Fibroblast of upper back skin (primary cell): ENCODE results near the gene APOL5.

Experiments
- DNase-seq: peaks from one replicate; pipeline ENCODE4 v3.0.0-alpha.2; 2013

APOL5 gene

DNA sequence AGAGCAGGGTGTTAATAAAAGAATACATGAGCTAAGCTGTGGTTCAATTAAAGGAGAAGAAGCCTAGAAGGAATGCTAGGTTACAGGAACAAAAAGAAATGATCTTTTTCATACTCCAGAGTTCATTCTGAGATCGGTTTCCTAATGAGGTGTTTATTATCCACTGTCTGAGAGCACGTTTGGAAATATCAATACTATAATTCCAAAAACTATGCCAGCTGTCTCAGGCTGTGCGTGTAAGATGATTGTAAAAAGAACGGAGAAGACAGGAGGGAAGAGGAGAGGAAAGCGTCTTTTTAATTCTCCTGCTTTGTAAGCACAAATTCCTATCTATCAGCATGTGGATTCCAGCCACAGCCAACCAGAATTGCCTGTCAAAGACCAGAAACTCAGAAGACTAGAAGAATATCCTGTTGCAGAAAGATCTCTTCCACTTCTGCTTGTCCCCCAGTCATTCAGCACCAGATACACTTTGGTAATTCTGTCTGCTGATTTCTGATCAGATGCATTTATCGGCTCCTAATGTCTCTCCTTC, 25.7 kb downstream of the APOL5 start:
- DNase-seq: peak; percentile 44

DNA sequence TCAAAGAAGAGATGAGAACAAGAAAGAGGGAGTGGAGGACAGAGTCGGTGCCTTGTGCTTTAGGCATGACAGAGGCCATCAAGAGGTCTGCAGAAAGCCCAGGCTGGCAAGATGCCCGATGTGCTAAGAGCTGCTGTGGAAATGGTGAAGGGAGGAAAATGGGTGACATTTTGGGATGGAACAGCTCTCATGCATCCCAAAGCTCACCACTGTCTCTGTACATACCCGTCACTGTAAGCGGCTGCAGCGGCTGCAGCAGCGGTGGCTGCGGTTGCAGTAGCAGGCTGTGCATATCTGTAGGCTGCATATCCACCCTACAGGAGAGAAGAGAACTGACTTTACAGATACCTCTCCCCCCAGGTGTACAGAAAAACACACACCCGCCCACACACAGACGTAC, 28.6 kb downstream of the APOL5 start:
- no peak for DNase-seq

DNA sequence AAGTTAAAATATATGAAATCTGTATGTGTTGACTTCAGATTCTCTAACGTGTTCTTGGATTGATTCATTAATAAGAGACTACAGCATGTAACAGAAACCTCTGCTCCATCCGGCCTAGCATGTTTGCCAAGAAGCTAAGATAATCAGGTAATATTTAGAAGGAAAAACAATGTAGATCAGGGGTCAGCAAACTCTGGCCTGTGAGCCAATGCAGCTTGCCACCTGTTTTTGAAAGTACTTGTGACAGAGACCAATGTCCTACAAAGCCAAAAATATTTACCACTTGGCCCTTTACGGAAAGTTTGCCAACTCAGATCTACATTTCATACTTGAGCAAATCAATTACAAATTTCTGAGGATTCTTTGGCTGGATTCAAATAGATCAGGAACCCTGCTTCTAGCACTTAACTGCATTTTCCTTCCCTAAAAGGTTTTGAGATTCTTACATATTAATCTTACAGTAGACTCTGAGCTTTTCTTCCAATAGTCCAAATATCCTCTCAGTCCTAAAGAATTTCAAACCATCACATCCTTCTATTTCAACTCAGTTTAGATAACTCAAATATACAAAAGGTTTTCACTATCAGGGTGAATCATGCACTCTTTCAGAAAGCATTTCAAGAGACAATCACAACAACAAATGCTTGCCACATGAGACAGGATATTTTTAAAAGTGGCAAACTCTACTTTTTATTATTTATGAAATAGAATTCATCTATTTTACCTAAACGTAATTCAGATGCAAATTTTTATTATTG, 29.5 kb downstream of the APOL5 start:
- DNase-seq: no peak

DNA sequence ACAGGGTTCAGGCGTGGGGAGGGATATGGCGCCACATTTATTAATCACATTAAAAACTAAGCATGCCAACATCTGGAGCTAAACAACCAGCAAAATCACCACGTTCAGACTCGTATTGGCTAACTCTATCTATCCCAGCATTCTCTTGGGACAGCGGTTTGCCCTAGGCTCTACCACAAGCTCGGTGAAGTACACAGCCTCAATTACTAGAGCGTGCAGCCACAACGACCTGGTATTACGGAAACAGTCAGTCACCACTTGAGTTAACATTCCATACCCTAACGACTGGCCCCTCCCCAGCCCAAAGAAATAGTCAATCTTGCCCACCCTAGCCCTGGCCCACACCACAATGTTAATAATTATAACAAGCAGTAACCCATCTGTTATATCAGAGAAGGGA, 32.1 kb downstream of the APOL5 start:
- DNase-seq: peak; percentile 38

DNA sequence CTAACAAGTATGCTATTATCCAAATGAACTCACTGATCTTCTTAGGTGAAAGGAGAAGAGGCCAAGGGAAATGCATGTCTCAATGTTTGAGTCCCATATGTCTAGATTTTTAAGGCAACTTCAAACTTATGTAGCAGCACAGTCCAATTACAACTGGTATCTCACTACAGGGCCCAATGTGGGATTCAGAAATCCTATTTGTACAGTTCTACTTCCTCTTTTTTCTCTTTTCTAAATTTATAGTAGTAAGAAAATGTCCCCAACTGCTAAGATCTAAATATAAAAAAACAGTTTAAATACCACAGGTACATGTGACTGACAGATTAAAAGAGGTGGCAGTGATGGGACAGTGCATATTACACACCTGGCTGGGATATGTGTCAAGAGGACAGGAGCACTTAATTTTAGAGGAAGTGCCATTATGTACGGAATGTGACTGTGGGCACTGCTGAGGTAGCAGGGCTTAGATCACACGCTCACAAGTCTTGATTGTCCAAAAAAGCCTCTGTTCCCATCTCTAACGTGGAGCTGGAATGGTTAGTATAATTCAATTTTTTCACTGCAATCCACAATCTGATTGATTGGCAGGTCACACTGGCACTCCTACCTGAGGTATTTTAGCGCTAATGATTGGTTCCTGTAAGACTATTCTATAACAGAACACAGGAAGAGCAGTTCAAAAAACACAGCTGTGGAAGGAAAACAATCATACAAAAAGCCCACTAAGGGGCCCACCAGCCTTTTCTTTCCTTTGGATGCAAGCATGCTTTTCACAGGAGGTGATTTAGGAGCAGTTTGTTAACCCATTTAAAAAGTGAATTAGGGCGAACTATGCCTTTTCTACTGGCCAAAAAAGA, 34.6 kb downstream of the APOL5 start:
- no peak for DNase-seq

DNA sequence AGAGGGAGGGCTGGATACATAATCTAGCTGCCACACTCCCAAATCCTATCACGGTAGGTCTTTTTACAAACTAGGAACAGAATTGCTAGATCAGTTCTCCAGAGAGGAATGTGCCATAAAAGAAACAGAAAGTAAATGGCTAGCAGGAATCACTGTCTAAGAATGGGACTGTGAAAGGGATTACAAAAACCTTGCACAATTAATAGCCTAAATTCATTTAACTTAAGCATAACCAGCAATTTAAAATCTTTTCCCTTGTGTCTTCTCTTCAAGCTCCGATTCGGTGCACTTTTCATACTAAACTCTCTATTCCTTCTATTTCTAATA, 35.2 kb downstream of the APOL5 start:
- DNase-seq: peak; percentile 12

DNA sequence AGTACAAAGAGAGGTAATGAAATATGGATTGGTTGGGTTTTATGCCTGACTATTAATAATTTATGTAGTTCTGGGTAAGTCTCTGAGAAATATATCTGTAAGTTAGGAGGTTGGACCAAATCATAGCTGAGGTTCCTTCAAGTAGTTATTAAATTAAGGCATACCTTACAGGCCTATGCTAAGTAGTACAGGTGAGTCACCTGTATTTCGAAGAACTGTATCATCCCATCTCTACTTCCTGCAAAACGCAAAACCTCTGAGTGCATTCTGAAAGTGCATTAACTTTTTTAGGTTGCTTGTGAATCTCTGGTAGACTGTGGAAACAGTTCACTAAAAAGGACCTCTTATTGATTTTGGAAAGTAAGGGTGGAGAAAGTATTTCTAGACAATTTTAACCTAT, 37.1 kb downstream of the APOL5 start:
- no peak for DNase-seq

DNA sequence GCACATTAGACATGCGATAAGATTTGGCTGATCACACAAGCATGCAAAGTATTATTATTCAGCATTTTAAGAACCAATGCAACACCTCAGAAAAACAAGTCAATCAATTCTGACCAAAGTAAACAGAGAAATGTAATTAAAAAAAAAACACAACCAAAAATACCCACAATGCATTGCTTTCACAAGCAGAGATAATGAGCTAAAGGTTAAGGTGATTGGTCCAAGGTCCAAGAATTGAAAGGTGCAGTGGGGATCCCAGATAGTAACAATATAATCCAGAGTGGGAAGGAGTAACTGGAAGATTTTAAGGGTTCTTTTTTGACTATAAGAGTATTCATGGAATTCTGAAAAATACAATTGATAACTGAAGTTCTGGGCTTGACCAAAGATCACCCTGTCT, 39.0 kb downstream of the APOL5 start:
- no peak for DNase-seq

DNA sequence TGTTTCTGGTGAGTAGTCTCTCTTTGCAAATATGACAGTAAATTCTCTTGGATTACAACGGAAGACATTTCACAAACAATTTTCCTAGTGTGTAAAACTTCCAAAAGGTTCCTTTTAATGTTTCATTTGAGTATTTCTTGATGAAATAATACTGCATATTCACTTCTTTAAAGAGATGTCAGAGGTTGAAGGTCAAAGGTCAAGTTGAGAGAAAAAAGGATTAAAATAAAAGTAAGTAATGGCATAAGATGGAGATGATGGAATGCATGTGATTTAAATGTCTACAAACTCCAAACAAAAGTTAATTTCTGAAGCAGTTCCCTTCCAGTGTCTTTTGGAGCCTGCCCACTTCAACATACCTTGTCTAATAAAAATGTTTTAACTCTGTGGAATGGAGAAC, 40.7 kb downstream of the APOL5 start:
- DNase-seq: no peak

DNA sequence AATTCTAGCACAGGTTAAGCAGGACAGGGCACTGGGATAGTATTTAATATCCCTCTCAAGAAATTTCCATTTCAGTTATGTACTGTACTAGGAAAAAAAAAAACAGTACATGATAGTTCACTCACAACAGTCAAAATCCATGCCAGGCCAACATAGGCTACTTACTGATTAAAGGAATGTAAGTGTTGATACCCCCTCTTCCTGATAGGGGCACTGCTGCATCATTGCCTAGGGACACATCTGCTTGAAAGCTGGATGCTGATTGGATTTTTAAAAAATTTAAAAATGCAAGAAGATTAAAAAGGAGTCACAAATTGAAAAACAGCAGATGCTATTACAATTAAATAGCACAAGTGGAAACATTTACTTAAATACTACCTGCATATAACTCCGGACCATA, 43.4 kb downstream of the APOL5 start:
- DNase-seq: peak; percentile 25

DNA sequence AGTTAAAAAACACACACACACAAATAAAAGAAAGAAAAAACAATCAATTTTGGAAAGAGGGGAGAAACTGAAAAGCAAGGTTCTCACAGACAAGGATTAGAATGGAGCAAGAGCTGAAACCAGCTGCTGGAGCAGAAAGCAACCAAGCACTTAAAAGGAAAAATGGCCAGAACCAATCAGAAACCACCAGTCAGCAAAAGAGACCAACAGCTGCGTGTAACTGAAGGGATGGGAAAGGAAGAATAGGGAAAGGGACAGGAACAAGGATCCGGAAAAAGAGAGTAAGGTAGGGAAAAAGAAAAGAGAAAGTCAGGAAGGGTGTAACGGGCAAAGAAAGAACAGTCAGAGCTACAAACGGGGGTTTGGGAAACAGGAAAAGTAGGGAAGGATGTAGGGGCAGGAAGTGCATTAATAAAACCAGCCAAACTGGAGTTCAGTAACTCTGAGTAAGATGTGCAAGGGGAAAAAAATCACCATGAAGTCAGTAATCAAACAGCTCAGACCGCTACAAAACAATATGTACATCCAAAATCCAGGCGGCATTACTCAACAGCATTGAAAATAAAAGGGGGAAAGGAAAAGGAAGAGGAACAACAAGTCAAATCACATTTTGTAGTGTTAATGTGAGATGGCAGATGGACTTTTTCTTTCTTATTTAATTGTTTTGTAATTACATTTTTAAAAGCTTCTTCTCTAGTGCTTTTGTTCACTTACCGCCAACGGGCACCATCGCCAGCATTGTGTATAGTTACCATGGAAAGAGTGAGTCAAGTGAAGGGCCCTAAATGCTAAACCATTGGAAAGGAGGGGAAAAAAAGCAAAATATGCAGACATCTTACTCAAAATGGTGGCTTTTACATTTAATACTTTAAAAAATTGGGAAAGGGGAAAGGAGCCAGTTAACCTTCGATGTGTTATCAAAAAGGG, 49.2 kb downstream of the APOL5 start:
- DNase-seq: peak; percentile 19

DNA sequence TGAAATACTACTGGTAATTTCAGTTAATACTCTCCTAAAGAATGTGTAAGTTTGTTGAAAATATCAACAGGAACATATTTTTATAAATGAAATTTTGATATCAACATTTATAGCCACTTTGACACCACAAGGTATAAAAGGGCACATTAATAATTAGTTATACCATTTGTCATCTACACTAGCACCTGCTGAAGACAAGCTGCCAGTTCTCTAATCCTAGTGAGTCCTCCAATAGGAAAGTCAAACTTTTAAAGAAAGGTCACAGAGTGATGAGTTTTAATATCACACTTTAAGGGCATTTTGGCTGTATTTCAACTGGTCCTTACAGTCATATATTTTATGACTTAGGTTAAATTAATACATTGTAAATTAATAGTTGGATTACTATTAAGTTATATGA, 52.3 kb downstream of the APOL5 start:
- no peak for DNase-seq

DNA sequence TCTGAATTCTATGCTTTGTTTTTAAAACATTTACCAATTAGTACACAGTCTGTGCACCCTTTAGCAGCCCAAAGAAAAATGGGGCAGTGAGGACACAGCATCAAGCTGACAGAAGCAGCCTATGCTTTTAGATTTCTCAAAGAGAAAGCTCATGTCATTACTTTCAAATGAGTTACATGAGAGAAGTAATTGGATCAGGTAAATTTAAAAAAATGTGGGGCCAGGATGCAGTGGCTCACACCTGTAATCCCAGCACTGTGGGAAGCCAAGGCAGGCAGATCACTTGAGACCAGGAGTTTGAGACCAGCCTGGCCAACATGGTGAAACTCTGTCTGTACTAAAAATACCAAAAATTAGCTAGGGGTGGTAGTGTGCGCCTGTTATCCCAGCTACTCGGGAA, 57.7 kb downstream of the APOL5 start:
- no peak for DNase-seq

DNA sequence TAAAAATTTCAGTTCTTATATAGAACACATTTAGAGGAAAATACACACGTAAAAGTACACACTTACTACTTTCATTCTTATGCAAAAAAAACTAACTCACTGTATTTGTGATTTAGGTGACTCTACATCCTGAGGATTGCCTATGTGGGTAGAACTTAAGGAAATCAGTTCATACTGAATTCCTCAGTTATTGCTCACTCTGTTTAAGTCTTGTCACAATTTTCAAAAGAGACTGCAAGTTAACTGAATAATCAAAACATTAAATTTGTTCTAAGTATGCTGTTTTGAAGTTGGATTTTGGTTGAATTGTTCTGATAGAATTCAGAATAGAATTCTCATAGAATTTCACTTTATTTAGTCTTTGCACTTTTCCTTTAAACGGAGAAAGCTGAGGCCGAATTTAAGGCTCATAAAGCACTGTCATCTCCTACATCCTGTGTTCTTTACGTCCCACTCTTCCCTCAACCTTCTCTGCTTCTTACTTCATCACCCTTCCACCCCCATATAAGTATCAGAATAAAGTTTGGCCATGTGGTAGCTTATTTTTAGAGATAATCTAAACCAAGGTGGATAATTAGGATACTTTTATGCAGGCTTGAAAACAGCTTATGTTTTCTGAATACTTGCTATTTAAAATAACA, 59.8 kb downstream of the APOL5 start:
- peak; percentile 76 for DNase-seq
